GM18526 (cell line): Measurements from ENCODE around the gene MACROD2.

Experiments used
- POLR2A ChIP-seq: IDR thresholded peaks from 3 replicates; pipeline ENCODE4 v1.6.1; 2011; ENCODE audit not compliant: insufficient read length; ENCODE audit errors: extremely low read depth

Gene MACROD2

DNA sequence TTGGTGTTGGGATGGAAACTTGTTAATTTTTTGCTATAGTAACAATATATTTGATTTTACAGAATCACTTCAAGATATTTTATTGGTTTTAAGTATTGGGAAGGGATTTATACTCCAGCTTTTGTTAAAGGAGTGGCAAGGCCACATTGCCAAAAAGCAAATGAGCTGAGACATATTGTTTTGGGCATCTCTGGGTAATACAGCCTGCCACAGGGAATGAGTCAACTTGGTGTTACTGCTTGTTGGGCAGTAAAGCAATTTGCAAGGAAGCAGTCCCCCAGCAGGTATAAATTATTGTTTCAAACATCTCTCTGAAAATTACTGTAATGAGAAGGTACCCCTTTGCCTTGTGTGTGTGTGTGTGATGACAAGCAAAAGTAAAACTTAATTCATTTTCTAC lies 1210.4 kb downstream of the MACROD2 start:
- no peak for TF ChIP-seq POLR2A

DNA sequence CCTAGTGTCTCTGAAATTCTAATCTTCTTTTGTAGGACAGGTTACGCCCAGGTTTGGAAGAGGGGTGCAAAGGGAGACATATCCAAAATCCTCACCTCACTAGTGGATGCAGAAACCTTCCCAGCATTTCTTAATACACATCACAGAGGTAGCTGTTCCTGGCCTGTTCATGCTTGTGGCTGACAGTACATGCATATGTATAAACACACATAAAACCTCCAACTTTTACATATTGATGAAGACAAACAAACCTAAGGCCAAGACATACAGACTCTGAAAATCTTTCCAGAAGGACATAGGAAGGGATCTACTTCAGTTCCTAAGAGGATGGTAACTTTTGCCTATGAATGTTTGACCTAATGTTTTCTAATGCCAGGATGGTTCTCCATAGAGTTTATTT lies 1214.2 kb downstream of the MACROD2 start:
- TF ChIP-seq POLR2A = no peak

GRCh38 chr20:15214051-15214450 lies 1218.7 kb downstream of the MACROD2 start:
- no peak for TF ChIP-seq POLR2A

- TF ChIP-seq POLR2A = no peak
These were observed 1224.8 kb downstream of the MACROD2 start for GRCh38 chr20:15220009-15220656.

- TF ChIP-seq POLR2A = no peak
These were observed 1225.7 kb downstream of the MACROD2 start for GRCh38 chr20:15220778-15221565.

- no peak for TF ChIP-seq POLR2A
These were observed 1227.4 kb downstream of the MACROD2 start for GRCh38 chr20:15222502-15223330.

GRCh38 chr20:15224199-15224598 lies 1228.9 kb downstream of the MACROD2 start:
- no peak for TF ChIP-seq POLR2A

DNA sequence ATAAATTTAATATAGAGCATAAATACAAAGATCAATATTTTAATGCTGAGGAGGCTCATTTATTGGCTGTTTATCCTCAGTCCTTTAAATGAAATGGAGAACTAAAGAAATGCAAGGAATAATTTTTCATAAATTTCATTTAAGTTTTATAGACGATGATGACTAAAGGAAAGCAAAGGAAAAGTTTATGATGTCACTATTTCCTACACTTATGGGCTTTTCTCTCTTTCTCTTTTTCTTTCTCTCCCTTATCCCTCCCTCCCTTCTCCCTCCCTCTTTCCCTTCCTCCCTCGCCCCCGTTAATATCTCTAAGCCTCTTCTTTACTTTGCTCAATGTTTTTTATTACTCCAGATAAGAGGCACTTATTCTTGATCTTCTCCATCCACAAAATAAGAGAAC lies 1231.8 kb downstream of the MACROD2 start:
- no peak for TF ChIP-seq POLR2A

GRCh38 chr20:15232243-15232642 lies 1236.9 kb downstream of the MACROD2 start:
- TF ChIP-seq POLR2A = no peak

GRCh38 chr20:15235471-15236198 lies 1240.3 kb downstream of the MACROD2 start:
- TF ChIP-seq POLR2A = no peak

GRCh38 chr20:15236812-15237211 lies 1241.5 kb downstream of the MACROD2 start:
- TF ChIP-seq POLR2A = no peak

- no peak for TF ChIP-seq POLR2A
These were observed 1244.4 kb downstream of the MACROD2 start for GRCh38 chr20:15239542-15240206.

DNA sequence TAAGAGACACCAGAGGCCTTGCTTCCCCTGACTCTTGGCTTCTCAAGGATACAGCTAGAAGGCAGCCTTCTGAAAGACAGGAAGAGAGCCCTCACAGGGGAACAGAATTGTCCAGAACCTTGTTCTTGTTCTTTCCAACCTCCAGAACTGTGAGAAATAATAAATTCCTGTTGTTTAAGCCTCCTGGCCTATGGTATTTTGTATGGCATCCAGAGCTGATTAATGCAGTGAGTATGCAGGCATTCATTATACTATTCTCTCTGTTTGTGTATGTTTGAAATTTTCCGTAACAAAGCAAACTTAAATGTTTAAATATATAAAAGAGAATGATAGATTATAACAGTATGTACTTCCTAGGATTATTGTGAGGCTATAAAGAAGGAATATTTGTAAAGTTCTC lies 1245.5 kb downstream of the MACROD2 start:
- no peak for TF ChIP-seq POLR2A

GRCh38 chr20:15241681-15242080 lies 1246.4 kb downstream of the MACROD2 start:
- TF ChIP-seq POLR2A = no peak

DNA sequence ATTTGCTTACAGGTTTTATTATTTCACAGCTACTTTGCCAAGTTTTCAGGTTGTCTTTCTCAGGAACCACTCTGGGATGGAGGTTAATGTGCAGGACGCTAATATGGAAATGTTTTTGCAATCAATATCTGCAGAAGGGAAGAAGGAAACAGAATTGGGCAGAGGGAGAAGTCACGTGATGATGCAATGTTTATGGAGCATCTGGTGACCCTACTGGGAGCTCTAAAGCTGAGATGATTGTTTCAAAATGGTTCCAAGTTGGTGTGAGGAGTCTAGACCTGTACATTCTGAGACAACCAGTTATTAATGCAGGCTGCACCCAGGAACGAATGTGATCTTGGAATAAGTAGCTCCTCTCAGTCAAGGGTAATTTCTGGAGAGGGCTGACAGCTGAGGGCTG lies 1247.5 kb downstream of the MACROD2 start:
- no peak for TF ChIP-seq POLR2A
